Neural cell (in vitro differentiated cells): Measurements from ENCODE around the gene RS1. TPM values are rescaled to one million over a fixed set of nuclear protein-coding genes. Genes with fewer than 3 reads are reported as not detected.

Experiments
- EP300 ChIP-seq: fragments of 450-650 bp; conservative IDR thresholded peaks from 2 replicates; pipeline ENCODE4 v1.6.1; 2014; ENCODE audit warnings: antibody characterized with exemption, mild to moderate bottlenecking, moderate library complexity; ENCODE audit not compliant: poor library complexity, severe bottlenecking
- SMC3 ChIP-seq: fragments of 450-650 bp; conservative IDR thresholded peaks from 2 replicates; pipeline ENCODE4 v1.6.1; 2014; ENCODE audit warnings: antibody characterized with exemption, mild to moderate bottlenecking, moderate library complexity; ENCODE audit not compliant: poor library complexity
- polyA plus RNA-seq: library from polyadenylated mRNA; depleted of rRNA; stranded (reverse); fragments of >200 nt; gene quantifications from 2 replicates; pipeline ENCODE4 v1.2.3, GENCODE V29; 2014

The RS1 gene
- polyA plus RNA-seq, 1 donor from 2014 or later: not detected

- TF ChIP-seq SMC3 (no peak), EP300 (no peak)
Observed at GRCh38 chrX:18591834-18592233, 80.1 kb downstream of the RS1 start (continued).

Other genes with a start within 250 kb of the RS1 start
- 5.1 and 5.3 TPM in 2 replicates for gene CDKL5, start 246.5 kb downstream of the RS1 start, polyA plus RNA-seq
- 1.5 and 1.6 TPM in 2 replicates for gene PPEF1, start 35.5 kb upstream of the RS1 start, polyA plus RNA-seq